Epithelial cell of prostate (primary cell): ENCODE results near the gene GLIPR1L1.
A peak's percentile ranks its signal among the peaks of the same experiment; 100 is the strongest.

Source experiments
- DNase-seq: peaks from one replicate; pipeline ENCODE4 v3.0.0-alpha.2; 2011; ENCODE audit warnings: low read depth, low spot score
- H3K27ac ChIP-seq: fragments of 450-650 bp; 2 replicates; pipeline ENCODE4 v1.5.1; 2017; ENCODE audit warnings: mild to moderate bottlenecking

Gene GLIPR1L1

GRCh38 chr12:75334384-75335030 is at the start of gene GLIPR1L1:
Gene GLIPR1L1, plus strand, starts transcription at chr12:75334670. Its CDS starts 59 bp downstream, at chr12:75334729.
- peak; percentile 6 for DNase-seq
- peak within 1 kb of the TSS; percentile 34 for H3K27ac ChIP-seq

- DNase-seq: no peak
Observed at GRCh38 chr12:75288860-75289259, 45.6 kb upstream of the GLIPR1L1 start.

GRCh38 chr12:75289753-75290152 is 44.7 kb upstream of the GLIPR1L1 start:
- DNase-seq: no peak
- no peak overlapping the region for H3K27ac ChIP-seq

More at GRCh38 chr12:75288860-75289259, 45.6 kb upstream of the GLIPR1L1 start:
- no peak overlapping the region for H3K27ac ChIP-seq

GRCh38 chr12:75291014-75291413 is 43.5 kb upstream of the GLIPR1L1 start:
- DNase-seq: no peak
- H3K27ac ChIP-seq: no peak overlapping the region

- no peak overlapping the region for H3K27ac ChIP-seq
- DNase-seq: no peak
Observed at GRCh38 chr12:75294336-75294735, 40.1 kb upstream of the GLIPR1L1 start.

GRCh38 chr12:75294797-75295196 is 39.7 kb upstream of the GLIPR1L1 start:
- DNase-seq: no peak
- H3K27ac ChIP-seq: no peak overlapping the region

GRCh38 chr12:75302225-75302624 is 32.2 kb upstream of the GLIPR1L1 start:
- H3K27ac ChIP-seq: no peak overlapping the region
- DNase-seq: no peak

- H3K27ac ChIP-seq: no peak overlapping the region
- no peak for DNase-seq
Observed at GRCh38 chr12:75302781-75303180, 31.7 kb upstream of the GLIPR1L1 start.

GRCh38 chr12:75305412-75306332 is 28.8 kb upstream of the GLIPR1L1 start:
- no peak for DNase-seq

GRCh38 chr12:75308279-75308678 is 26.2 kb upstream of the GLIPR1L1 start:
- H3K27ac ChIP-seq: no peak overlapping the region
- no peak for DNase-seq

More at GRCh38 chr12:75305412-75306332, 28.8 kb upstream of the GLIPR1L1 start:
- H3K27ac ChIP-seq: no peak overlapping the region

GRCh38 chr12:75311369-75311768 is 23.1 kb upstream of the GLIPR1L1 start:
- no peak for DNase-seq
- no peak overlapping the region for H3K27ac ChIP-seq

- no peak overlapping the region for H3K27ac ChIP-seq
- no peak for DNase-seq
Observed at GRCh38 chr12:75315518-75315917, 19.0 kb upstream of the GLIPR1L1 start.

GRCh38 chr12:75317784-75318183 is 16.7 kb upstream of the GLIPR1L1 start:
- no peak for DNase-seq
- H3K27ac ChIP-seq: no peak overlapping the region

- H3K27ac ChIP-seq: no peak overlapping the region
- no peak for DNase-seq
Observed at GRCh38 chr12:75322464-75322863, 12.0 kb upstream of the GLIPR1L1 start.

GRCh38 chr12:75323663-75324062 is 10.8 kb upstream of the GLIPR1L1 start:
- no peak for DNase-seq
- no peak overlapping the region for H3K27ac ChIP-seq

GRCh38 chr12:75327642-75328041 is 6.8 kb upstream of the GLIPR1L1 start:
- DNase-seq: no peak
- H3K27ac ChIP-seq: no peak overlapping the region

GRCh38 chr12:75329918-75330826 is 4.3 kb upstream of the GLIPR1L1 start, which contains the start of gene CAPS2:
Gene CAPS2, minus strand, starts transcription at chr12:75330324. Its CDS starts 3,826 bp downstream, at chr12:75326498.
- peak; percentile 50 for DNase-seq
- no peak within 1 kb of the TSS for H3K27ac ChIP-seq

GRCh38 chr12:75337905-75338304 is 3.4 kb downstream of the GLIPR1L1 start:
- DNase-seq: no peak
- H3K27ac ChIP-seq: no peak overlapping the region

- no peak overlapping the region for H3K27ac ChIP-seq
- no peak for DNase-seq
Observed at GRCh38 chr12:75341873-75342272, 7.4 kb downstream of the GLIPR1L1 start.

GRCh38 chr12:75345531-75345930 is 11.1 kb downstream of the GLIPR1L1 start:
- no peak overlapping the region for H3K27ac ChIP-seq

More at GRCh38 chr12:75345531-75345930, 11.1 kb downstream of the GLIPR1L1 start:
- DNase-seq: no peak
